ENCODE results near the gene KIAA1549.
"Not testable (repeated sequence)": the region's sequence is repeated elsewhere in the genome, so short reads cannot be mapped to it uniquely, and the experiment has no call there.

Gene KIAA1549

DNA sequence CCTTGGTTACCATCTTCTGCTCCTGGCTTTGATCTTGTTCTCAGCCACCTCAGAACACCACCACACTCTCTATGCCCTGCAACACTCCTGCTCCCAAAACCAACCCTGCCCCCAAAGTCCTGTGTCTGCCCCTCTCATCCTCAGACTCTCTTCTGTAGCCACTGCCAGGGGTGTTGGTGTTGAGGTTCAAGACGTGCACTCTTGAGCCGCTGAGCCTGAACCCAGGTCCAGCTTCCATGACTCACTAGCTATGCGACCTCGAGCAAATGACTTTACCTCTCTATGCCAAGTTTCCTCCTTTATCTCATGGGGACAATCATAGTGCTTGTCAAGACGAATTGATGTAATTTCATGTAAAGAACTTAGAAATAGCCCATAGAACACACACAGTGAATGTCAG, 182.4 kb downstream of the KIAA1549 start:
- in situ Hi-C loops (cut with MboI; ENCODE audit: low pct_unique_long_range_greater_than_20kb, low sequenced_read_pairs, unreplicated experiment), result no loop called here
- DNase-seq (ENCODE audit: low spot score), result no peak
- TF ChIP-seq, protein P1, sequence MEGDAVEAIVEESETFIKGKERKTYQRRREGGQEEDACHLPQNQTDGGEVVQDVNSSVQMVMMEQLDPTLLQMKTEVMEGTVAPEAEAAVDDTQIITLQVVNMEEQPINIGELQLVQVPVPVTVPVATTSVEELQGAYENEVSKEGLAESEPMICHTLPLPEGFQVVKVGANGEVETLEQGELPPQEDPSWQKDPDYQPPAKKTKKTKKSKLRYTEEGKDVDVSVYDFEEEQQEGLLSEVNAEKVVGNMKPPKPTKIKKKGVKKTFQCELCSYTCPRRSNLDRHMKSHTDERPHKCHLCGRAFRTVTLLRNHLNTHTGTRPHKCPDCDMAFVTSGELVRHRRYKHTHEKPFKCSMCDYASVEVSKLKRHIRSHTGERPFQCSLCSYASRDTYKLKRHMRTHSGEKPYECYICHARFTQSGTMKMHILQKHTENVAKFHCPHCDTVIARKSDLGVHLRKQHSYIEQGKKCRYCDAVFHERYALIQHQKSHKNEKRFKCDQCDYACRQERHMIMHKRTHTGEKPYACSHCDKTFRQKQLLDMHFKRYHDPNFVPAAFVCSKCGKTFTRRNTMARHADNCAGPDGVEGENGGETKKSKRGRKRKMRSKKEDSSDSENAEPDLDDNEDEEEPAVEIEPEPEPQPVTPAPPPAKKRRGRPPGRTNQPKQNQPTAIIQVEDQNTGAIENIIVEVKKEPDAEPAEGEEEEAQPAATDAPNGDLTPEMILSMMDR (IDR thresholded peaks at IDR 0.05; ENCODE audit: extremely low read depth, insufficient read depth, missing control alignments), result no peak

DNA sequence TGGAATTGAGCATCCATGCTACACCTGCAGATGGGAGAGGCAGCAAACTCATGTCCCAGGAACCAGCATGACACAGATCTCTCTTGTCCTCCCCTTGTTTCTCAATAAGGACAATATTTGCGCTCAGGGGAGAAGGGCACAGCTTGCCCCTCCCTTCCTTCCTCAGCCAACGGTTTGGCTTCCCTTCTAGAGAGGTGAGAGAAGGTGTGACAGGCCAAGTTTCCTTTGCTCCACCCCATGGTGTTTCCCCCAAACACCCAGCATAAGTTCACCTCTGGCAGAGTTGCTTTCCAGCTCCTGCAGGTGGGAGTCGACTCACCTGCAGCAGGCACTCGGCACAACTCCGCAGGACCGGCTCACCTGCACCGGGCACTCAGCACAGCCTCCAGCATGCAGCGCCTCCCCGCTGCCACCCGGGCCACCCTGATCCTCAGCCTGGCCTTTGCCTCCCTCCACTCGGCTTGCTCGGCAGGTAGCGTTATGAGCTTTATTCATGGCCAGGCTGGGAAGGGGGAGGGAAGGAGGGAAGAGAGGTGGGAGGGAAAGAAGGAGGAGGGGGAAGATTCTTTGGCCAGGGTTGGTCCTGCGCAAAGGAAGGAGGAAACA, 183.4 kb downstream of the KIAA1549 start, which contains the start of the genes ATP6V0A4 and TMEM213:
Gene ATP6V0A4, minus strand, starts transcription at position 482 of the 606 bp plus-strand sequence. CDS start 26,949 bp downstream, outside the sequence.
Gene TMEM213, plus strand, starts transcription at position 280 of the 606 bp plus-strand sequence. Its CDS starts 111 bp downstream, at position 391.
- in situ Hi-C loops (cut with MboI; ENCODE audit: low pct_unique_long_range_greater_than_20kb, low sequenced_read_pairs, unreplicated experiment), result no loop called here
- TF ChIP-seq, protein P1 (IDR thresholded peaks at IDR 0.05; ENCODE audit: extremely low read depth, insufficient read depth, missing control alignments), result no peak
- DNase-seq (ENCODE audit: low spot score), result no peak

DNA sequence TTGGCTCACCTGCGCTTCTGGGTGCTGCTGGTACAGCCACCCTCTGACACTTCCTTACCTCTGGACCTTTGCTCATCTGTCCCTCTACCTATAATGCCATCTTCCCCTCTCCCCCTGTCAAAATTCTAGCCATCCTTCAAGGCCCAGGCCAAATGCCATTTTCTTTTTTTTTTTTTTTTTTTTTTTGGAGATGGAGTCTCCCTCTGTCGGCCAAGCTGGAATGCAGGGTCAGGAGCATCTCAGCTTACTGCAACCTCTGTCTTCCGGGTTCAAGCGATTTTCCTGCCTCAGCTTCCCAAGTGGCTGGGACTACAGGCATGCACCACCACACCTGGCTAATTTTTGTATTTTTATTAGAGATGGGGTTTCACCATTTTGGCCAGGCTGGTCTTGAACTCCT, 184.1 kb downstream of the KIAA1549 start:
- DNase-seq (ENCODE audit: low spot score); in situ Hi-C loops (cut with MboI; ENCODE audit: low pct_unique_long_range_greater_than_20kb, low sequenced_read_pairs, unreplicated experiment): not testable (repeated sequence)

DNA sequence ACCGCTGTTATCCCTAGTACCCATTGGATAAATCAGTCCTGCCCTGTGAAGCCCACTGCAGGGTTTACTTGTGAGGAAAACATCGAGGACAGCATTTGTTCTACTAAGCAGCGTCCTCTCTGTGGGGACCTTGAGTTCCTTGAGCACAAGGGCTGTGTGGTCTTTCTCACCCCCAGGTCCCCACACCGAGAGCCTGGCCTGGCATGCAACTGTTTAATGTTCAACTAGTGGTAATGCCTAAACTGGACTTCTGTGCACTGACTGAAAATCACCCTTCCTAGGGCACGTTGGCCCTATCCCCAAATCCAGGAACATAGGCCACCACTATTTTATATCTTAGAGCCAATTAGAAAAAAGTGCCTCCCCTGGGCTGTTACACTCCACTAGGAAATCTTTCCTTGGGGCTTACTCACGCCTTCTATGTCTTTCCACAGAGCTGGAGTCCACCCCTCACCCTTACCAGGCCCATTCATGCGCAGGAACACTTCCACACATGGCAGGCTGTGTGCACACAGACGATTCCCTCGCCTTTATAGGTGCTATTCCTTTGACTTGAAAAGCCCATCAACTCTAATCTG, 185.1 kb downstream of the KIAA1549 start:
- in situ Hi-C loops (cut with MboI; ENCODE audit: low pct_unique_long_range_greater_than_20kb, low sequenced_read_pairs, unreplicated experiment), result no loop called here
- TF ChIP-seq, protein P1 (IDR thresholded peaks at IDR 0.05; ENCODE audit: extremely low read depth, insufficient read depth, missing control alignments), result no peak

DNA sequence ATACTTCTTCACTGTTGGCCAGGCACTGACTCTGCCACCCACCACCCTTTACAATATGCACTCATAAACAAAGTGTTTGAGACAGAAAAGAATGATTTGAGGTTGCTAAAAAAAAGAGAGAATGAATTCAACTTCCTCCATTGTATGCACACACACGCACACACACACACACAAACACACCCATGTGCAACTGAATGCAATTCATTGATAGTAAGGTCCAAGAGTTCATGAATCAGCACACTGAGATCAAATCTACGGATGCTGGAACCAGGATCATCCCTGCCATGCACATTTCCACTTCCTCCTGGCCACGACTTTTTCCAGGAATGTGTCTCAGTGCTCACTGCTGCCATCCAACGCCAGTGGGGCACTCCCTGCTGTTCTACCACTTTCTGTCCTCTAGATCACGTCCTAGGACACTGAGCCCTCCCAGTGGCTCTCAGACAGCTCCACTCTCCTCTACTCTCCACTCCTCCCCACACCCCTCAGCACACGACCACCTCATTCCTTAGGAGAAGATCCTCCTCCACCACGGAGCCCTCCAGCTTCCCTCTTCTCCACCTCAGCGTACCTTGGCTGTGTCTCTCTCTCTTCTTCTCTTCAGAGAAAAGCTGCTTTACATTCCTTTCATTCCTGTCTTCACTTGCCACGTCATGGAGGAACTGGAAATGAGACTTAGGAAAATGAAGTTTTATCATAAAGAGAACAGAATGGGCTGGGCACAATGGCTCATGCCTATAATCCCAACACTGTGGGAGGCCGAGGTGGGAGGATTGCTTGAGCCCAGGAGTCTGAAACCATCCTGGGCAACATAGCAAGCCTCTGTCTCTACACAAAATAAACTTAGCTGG, 195.4 kb downstream of the KIAA1549 start:
- no peak for DNase-seq (ENCODE audit: low spot score)
- TF ChIP-seq, protein P1 (IDR thresholded peaks at IDR 0.05; ENCODE audit: extremely low read depth, insufficient read depth, missing control alignments), result no peak
- in situ Hi-C loops (cut with MboI; ENCODE audit: low pct_unique_long_range_greater_than_20kb, low sequenced_read_pairs, unreplicated experiment), result no loop called here

More for the DNA sequence above, 185.1 kb downstream of the KIAA1549 start:
- no peak for DNase-seq (ENCODE audit: low spot score)

DNA sequence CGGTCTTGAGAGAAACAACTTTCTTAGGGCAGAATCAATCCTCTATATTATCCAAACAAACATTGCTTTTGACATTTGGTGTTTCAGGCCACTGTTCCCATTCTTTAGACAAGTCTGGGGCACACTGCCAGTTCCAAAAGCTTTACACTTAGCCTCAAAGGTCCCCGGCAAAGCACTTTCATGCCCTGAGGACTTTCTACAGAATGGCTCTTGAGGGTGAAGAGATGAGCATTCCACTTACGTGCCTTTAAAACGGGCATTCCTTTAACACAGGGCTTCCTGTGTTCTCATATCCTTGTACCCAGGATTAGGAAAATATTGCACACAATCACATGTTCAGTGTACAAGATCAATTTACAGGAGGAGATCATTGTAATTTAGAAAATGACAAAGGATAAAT, 196.5 kb downstream of the KIAA1549 start:
- no peak for DNase-seq (ENCODE audit: low spot score)
- in situ Hi-C loops (cut with MboI; ENCODE audit: low pct_unique_long_range_greater_than_20kb, low sequenced_read_pairs, unreplicated experiment), result no loop called here
- TF ChIP-seq, protein P1 (IDR thresholded peaks at IDR 0.05; ENCODE audit: extremely low read depth, insufficient read depth, missing control alignments), result no peak
